ENCODE data around the gene HIP1R. TPM values are rescaled to one million over a fixed set of nuclear protein-coding genes. Genes with fewer than 3 reads are reported as not detected.
"Not testable (repeated sequence)": the region's sequence is repeated elsewhere in the genome, so short reads cannot be mapped to it uniquely, and the experiment has no call there.

HIP1R gene
- polyA plus RNA-seq, 1 experiment = 7.2 TPM

GRCh38 chr12:122790393-122791075, 44.7 kb upstream of the HIP1R start:
- TF ChIP-seq CTCF (IDR thresholded peaks at IDR 0.05; ENCODE audit: low read depth, low read length) = no peak
- no peaks in the 10 kb centered on the region for H3K27me3 ChIP-seq (ENCODE audit: control insufficient read depth, insufficient read depth, low read length)
- CTCF ChIA-PET = interaction anchor here (0.6 to 1.6 kb wide), 5 partner anchors 12 to 448 kb away, joined by 3 to 6 read pairs (median 4); no protein-coding TSS in a partner anchor
- H3K4me3 ChIP-seq (ENCODE audit: low read depth, low read length) = no peak overlapping the region
- no peak overlapping the region for H3K27ac ChIP-seq (ENCODE audit: low read depth, low read length)
- no peak for DNase-seq (ENCODE audit: low read depth, low spot score)
- H3K9me3 ChIP-seq (ENCODE audit: control insufficient read depth, insufficient read depth, low read length) = no peaks in the 10 kb centered on the region
- POLR2A ChIA-PET = no interaction called here

DNA sequence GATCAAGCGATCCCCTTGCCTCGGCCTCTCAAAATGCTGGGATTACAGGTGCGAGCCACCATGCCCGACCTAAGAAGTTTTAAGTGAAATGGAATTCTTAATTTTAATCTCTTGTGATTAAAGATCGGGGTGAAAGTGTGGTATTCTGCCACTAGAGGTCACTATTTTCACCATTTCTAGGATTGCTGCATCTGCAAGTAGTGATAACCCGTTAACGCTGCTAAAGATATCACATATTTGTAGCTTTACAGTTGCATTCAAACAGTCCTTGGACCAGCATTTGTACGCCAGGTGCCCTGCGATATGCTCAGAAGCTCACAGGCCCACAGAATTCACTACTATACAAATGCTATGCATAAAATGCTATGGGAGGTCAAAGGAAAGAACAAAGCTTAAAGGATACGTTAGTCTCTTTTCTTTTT, 41.6 kb upstream of the HIP1R start:
- POLR2A ChIA-PET = interaction anchor here (0.6 kb wide), 3 partner anchors 12 to 180 kb away, joined by 3 to 7 read pairs (median 4); no protein-coding TSS in a partner anchor

DNA sequence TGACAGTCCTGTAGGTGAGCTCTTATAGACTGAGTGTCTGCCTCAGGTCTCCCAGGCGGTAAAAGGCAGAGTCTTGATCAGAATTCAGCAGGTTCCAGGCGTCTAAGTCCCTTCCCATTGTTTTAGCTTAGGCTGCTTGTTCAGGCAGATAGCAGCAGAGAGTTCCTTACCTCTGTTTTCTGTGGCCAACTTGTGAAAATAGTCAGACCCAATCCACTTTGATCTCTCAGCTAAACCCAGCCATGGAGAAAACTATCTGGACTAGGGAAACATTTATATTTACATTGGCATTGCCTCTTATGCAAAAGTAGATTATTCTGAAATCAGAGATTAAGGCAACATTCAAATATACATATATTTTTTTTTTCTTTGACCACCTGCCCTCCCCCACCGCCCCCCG, 39.5 kb upstream of the HIP1R start:
- POLR2A ChIA-PET = no interaction called here
- CTCF ChIA-PET = interaction anchor here (0.7 to 4.3 kb wide), 3 partner anchors 13 to 442 kb away, joined by 3 to 75 read pairs (median 31); no protein-coding TSS in a partner anchor
- no peaks in the 10 kb centered on the region for H3K9me3 ChIP-seq (ENCODE audit: control insufficient read depth, insufficient read depth, low read length)

More for the DNA sequence above, 41.6 kb upstream of the HIP1R start:
- Histone ChIP-seq H3K27me3 (ENCODE audit: control insufficient read depth, insufficient read depth, low read length) (no peaks in the 10 kb centered on the region), H3K9me3 (ENCODE audit: control insufficient read depth, insufficient read depth, low read length) (no peaks in the 10 kb centered on the region), H3K27ac (ENCODE audit: low read depth, low read length) (no peak overlapping the region), H3K4me3 (ENCODE audit: low read depth, low read length) (no peak overlapping the region)
- CTCF ChIA-PET = interaction anchor here (0.5 to 4.3 kb wide), 61 partner anchors 8 to 995 kb away, joined by 3 to 75 read pairs (median 5); partner anchors contain the start of genes ABCB9, ARL6IP4, HIP1R and OGFOD2
- peak; percentile 67 for TF ChIP-seq CTCF (IDR thresholded peaks at IDR 0.05; ENCODE audit: low read depth, low read length)
- peak; percentile 38 for DNase-seq (ENCODE audit: low read depth, low spot score)

GRCh38 chr12:122799641-122800243, 35.5 kb upstream of the HIP1R start:
- no peaks in the 10 kb centered on the region for H3K9me3 ChIP-seq (ENCODE audit: control insufficient read depth, insufficient read depth, low read length)
- POLR2A ChIA-PET = no interaction called here
- no peak overlapping the region for H3K4me3 ChIP-seq (ENCODE audit: low read depth, low read length)
- no peak for DNase-seq (ENCODE audit: low read depth, low spot score)
- no peak overlapping the region for H3K27ac ChIP-seq (ENCODE audit: low read depth, low read length)
- no peaks in the 10 kb centered on the region for H3K27me3 ChIP-seq (ENCODE audit: control insufficient read depth, insufficient read depth, low read length)
- TF ChIP-seq CTCF (IDR thresholded peaks at IDR 0.05; ENCODE audit: low read depth, low read length) = no peak
- CTCF ChIA-PET = interaction anchor here (0.7 to 1.3 kb wide), 3 partner anchors 9 to 437 kb away, joined by 4 to 10 read pairs (median 8); no protein-coding TSS in a partner anchor

More for the DNA sequence above, 39.5 kb upstream of the HIP1R start:
- Histone ChIP-seq H3K27ac (ENCODE audit: low read depth, low read length) (no peak overlapping the region), H3K4me3 (ENCODE audit: low read depth, low read length) (no peak overlapping the region), H3K27me3 (ENCODE audit: control insufficient read depth, insufficient read depth, low read length) (no peaks in the 10 kb centered on the region)
- TF ChIP-seq CTCF (IDR thresholded peaks at IDR 0.05; ENCODE audit: low read depth, low read length) = no peak
- DNase-seq (ENCODE audit: low read depth, low spot score) = no peak

DNA sequence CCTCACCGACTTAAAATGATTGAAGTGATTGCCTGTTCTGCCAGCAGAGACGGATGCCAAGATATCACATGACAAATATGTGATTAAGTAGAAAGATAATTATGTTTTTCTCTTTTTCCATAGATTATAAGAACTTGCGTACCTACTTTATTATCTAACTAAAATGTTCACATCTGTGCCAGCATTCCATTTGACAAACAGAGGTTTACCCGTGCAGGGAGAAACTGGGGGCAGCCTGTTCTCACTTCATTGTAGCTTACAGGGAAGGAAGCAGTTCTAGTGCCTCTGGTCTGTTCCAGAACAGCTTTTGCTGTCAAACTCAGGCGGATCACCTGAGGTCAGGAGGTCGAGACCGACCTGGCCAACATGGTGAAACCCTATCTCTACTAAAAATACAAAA, 31.3 kb upstream of the HIP1R start:
- POLR2A ChIA-PET = no interaction called here
- CTCF ChIA-PET = interaction anchor here (0.6 to 5.2 kb wide), 3 partner anchors 10 to 149 kb away, joined by 3 to 50 read pairs (median 5); no protein-coding TSS in a partner anchor
- no peak for TF ChIP-seq CTCF (IDR thresholded peaks at IDR 0.05; ENCODE audit: low read depth, low read length)
- no peak for DNase-seq (ENCODE audit: low read depth, low spot score)
- Histone ChIP-seq H3K27ac (ENCODE audit: low read depth, low read length) (no peak overlapping the region), H3K9me3 (ENCODE audit: control insufficient read depth, insufficient read depth, low read length) (no peaks in the 10 kb centered on the region), H3K27me3 (ENCODE audit: control insufficient read depth, insufficient read depth, low read length) (no peaks in the 10 kb centered on the region), H3K4me3 (ENCODE audit: low read depth, low read length) (no peak overlapping the region)

DNA sequence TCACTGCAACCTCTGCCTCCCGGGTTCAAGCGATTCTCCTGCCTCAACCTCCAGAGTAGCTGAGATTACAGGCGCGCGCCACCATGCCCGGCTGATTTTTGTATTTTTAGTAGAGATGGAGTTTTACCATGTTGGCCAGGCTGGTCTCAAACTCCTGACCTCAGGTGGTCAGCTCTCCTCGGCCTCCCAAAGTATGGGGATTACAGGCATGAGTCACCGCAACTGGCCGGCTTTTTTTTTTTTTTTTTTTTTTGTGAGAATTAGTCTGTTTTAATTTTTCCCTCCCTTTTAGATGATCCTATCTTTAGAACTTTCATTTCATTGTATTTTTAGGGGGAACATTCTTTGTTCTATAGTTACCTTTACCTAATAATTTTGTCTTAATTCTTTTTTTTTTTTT, 30.3 kb upstream of the HIP1R start:
- H3K27me3 ChIP-seq (ENCODE audit: control insufficient read depth, insufficient read depth, low read length); H3K27ac ChIP-seq (ENCODE audit: low read depth, low read length); H3K4me3 ChIP-seq (ENCODE audit: low read depth, low read length); DNase-seq (ENCODE audit: low read depth, low spot score); H3K9me3 ChIP-seq (ENCODE audit: control insufficient read depth, insufficient read depth, low read length): not testable (repeated sequence)
- ChIA-PET CTCF (interaction anchor here (0.6 to 5.2 kb wide), 3 partner anchors 12 to 148 kb away, joined by 3 to 50 read pairs (median 3); no protein-coding TSS in a partner anchor), POLR2A (interaction anchor here (0.6 to 0.7 kb wide), 2 partner anchors 14 to 557 kb away, joined by 5 to 11 read pairs; no protein-coding TSS in a partner anchor)
